CD4-positive, alpha-beta T cell (primary cell): ENCODE results near the gene GIT2. TPM values are rescaled to one million over a fixed set of nuclear protein-coding genes. Genes with fewer than 3 reads are reported as not detected.

Experiments
- ATAC-seq: fragments of 200-7000 bp; cut with Tn5 transposase; one replicate; pipeline ENCODE4 v1.10.0; 2022; ENCODE audit warnings: mild to moderate bottlenecking; ENCODE audit not compliant: poor library complexity
- CTCF ChIA-PET: fragments of 350-600 bp; sonication (Branson Sonifier 250); formaldehyde crosslinking; loops from one replicate; lab custom pipeline; 2021; ENCODE audit warnings: antibody characterized with exemption, inconsistent platforms; lab: Charles Lee
- POLR2A ChIA-PET: fragments of 350-600 bp; sonication (Branson Sonifier 250); formaldehyde crosslinking; loops from one replicate; lab custom pipeline; 2021; ENCODE audit warnings: antibody characterized with exemption, inconsistent platforms; lab: Charles Lee
- DNase-seq, 14 experiments: peaks; one replicate each; pipeline ENCODE4 v3.0.0-alpha.2; 2013 to 2020; ENCODE audit warnings: mixed read lengths in 2 of 14
- H3K27ac ChIP-seq, 2 donors: one replicate each; pipeline versions ENCODE4 v1.5.1 to v1.7.0; 2013; ENCODE audit warnings: low read length in 2 of 2, low read depth in 1 of 2, mild to moderate bottlenecking in 1 of 2
- H3K27me3 ChIP-seq, 2 experiments: 1 replicate in 1 of 2; 2 replicates in 1 of 2; pipeline versions ENCODE4 v1.6.1 to v1.7.0; 2013; ENCODE audit warnings: low read length in 2 of 2, control low read depth in 1 of 2, mild to moderate bottlenecking in 1 of 2, moderate library complexity in 1 of 2; ENCODE audit not compliant: insufficient read depth in 2 of 2, control insufficient read depth in 1 of 2
- H3K36me3 ChIP-seq: one replicate; pipeline ENCODE4 v1.6.1; 2013; ENCODE audit warnings: low read length, control low read depth; ENCODE audit not compliant: insufficient read depth
- H3K4me1 ChIP-seq: one replicate; pipeline ENCODE4 v1.6.1; 2013; ENCODE audit warnings: low read length, control low read depth; ENCODE audit not compliant: insufficient read depth
- H3K4me3 ChIP-seq: one replicate; pipeline ENCODE4 v1.5.1; 2013; ENCODE audit warnings: mild to moderate bottlenecking, low read length, moderate library complexity
- H3K9me3 ChIP-seq, 2 experiments: 1 replicate in 1 of 2; 2 replicates in 1 of 2; pipeline versions ENCODE4 v1.6.1 to v1.7.0; 2013; ENCODE audit warnings: low read length in 2 of 2, mild to moderate bottlenecking in 2 of 2, control low read depth in 1 of 2, moderate library complexity in 1 of 2; ENCODE audit not compliant: control insufficient read depth in 1 of 2, insufficient read depth in 1 of 2
- H3K27ac Mint-ChIP-seq: one replicate; pipeline ENCODE4 v1.8.0; 2020; ENCODE audit warnings: mixed read lengths
- H3K27me3 Mint-ChIP-seq: one replicate; pipeline ENCODE4 v1.8.0; 2021; ENCODE audit warnings: mixed read lengths
- H3K36me3 Mint-ChIP-seq: one replicate; pipeline ENCODE4 v1.8.0; 2021; ENCODE audit warnings: low read depth, mixed read lengths
- H3K4me1 Mint-ChIP-seq: one replicate; pipeline ENCODE4 v1.8.0; 2021; ENCODE audit warnings: low read depth, mixed read lengths
- H3K4me3 Mint-ChIP-seq: one replicate; pipeline ENCODE4 v1.8.0; 2020; ENCODE audit warnings: mild to moderate bottlenecking, mixed read lengths
- H3K9me3 Mint-ChIP-seq: one replicate; pipeline ENCODE4 v1.8.0; 2020; ENCODE audit warnings: mixed read lengths
- CTCF ChIP-seq: fragments of 200-600 bp; IDR thresholded peaks from one replicate; pipeline ENCODE4 v1.8.0; 2022; ENCODE audit warnings: antibody characterized with exemption, mild to moderate bottlenecking
- intact Hi-C, 2 experiments: fragments of 100-400 bp; cut with DNase I in 1 of 2; cut with micrococcal nuclease in 1 of 2; formaldehyde crosslinking; loops; one replicate each; pipeline versions ENCODE4 v1.15.1 to v1.9.0; 2023 to 2025; cut with DNase I, micrococcal nuclease
- total RNA-seq, 174 experiments: library from RNA in 2 of 174; stranded (reverse) in 2 of 174; gene quantifications; one replicate each; pipeline ENCODE4 v1.2.3 and lab custom pipeline; 2021 to 2026

The GIT2 gene
- total RNA-seq, 2 experiments from 2014 or later = 68.6 to 70.7 TPM

GRCh38 chr12:109968801-109969200 lies 27.4 kb downstream of the GIT2 start:
- ATAC-seq = no peak
- intact Hi-C loops = no loop called here
- Mint-ChIP-seq H3K4me1 (peaks cover 14% of the 10 kb centered on the region), H3K4me3 (no peak overlapping the region), H3K27ac (no peak overlapping the region), H3K27me3 (no peaks in the 10 kb centered on the region), H3K9me3 (no peaks in the 10 kb centered on the region), H3K36me3 (peaks cover 79% of the 10 kb centered on the region)
- H3K4me3 ChIP-seq = no peak overlapping the region
- peaks cover 19% of the 10 kb centered on the region for H3K4me1 ChIP-seq
- no peak for DNase-seq
- ChIA-PET POLR2A (no interaction called here), CTCF (no interaction called here)
- H3K27me3 ChIP-seq = no peaks in the 10 kb centered on the region
- no peak for TF ChIP-seq CTCF
- H3K27ac ChIP-seq = no peak overlapping the region
- H3K9me3 ChIP-seq = no peaks in the 10 kb centered on the region
- peaks cover 72% of the 10 kb centered on the region for H3K36me3 ChIP-seq

- H3K4me3 Mint-ChIP-seq = peak overlapping the region; percentile 39
- no peaks in the 10 kb centered on the region for H3K9me3 ChIP-seq
- intact Hi-C loops = no loop called here
- H3K9me3 Mint-ChIP-seq = no peaks in the 10 kb centered on the region
- no peaks in the 10 kb centered on the region for H3K27me3 ChIP-seq
- H3K36me3 ChIP-seq = peaks cover 75% of the 10 kb centered on the region
- H3K4me1 Mint-ChIP-seq = peaks cover 14% of the 10 kb centered on the region
- TF ChIP-seq CTCF = no peak
- DNase-seq (peak in 3 of 14 experiments; percentile 32 to 70 (median 36)), ATAC-seq (peak; percentile 72)
- H3K36me3 Mint-ChIP-seq = peaks cover 80% of the 10 kb centered on the region
- CTCF ChIA-PET = interaction anchor here (1.4 kb wide), 1 partner anchor 26 kb away, joined by 7 read pairs; no protein-coding TSS in a partner anchor
- no peaks in the 10 kb centered on the region for H3K27me3 Mint-ChIP-seq
- POLR2A ChIA-PET = interaction anchor here (0.7 to 1.2 kb wide), 3 partner anchors 21 to 28 kb away, joined by 3 to 4 read pairs (median 3); partner anchors contain the start of gene GIT2
- peak overlapping the region; percentile 31 for H3K4me3 ChIP-seq
- peak overlapping the region; percentile 78 for H3K27ac Mint-ChIP-seq
- peaks cover 16% of the 10 kb centered on the region for H3K4me1 ChIP-seq
- H3K27ac ChIP-seq = peak overlapping the region; percentile 19 to 64
Measured at GRCh38 chr12:109968032-109968420, 28.1 kb downstream of the GIT2 start.

- peak overlapping the region; percentile 39 for H3K4me3 Mint-ChIP-seq
- intact Hi-C loops = no loop called here
- Histone ChIP-seq H3K27me3 (no peaks in the 10 kb centered on the region), H3K27ac (peak overlapping the region; percentile 19 to 64), H3K4me3 (peak overlapping the region; percentile 31), H3K36me3 (peaks cover 77% of the 10 kb centered on the region), H3K4me1 (peaks cover 18% of the 10 kb centered on the region), H3K9me3 (no peaks in the 10 kb centered on the region)
- TF ChIP-seq CTCF = no peak
- H3K4me1 Mint-ChIP-seq = peaks cover 14% of the 10 kb centered on the region
- peak overlapping the region; percentile 78 for H3K27ac Mint-ChIP-seq
- ChIA-PET POLR2A (interaction anchor here (0.7 to 1.2 kb wide), 4 partner anchors 20 to 29 kb away, joined by 3 to 4 read pairs (median 4); partner anchors contain the start of gene GIT2), CTCF (interaction anchor here (0.5 to 1.4 kb wide), 3 partner anchors 27 to 122 kb away, joined by 3 to 7 read pairs (median 3); no protein-coding TSS in a partner anchor)
- DNase-seq (peak in 1 of 14 experiments; percentile 46), ATAC-seq (peak; percentile 32)
- H3K9me3 Mint-ChIP-seq = no peaks in the 10 kb centered on the region
- H3K27me3 Mint-ChIP-seq = no peaks in the 10 kb centered on the region
- peaks cover 85% of the 10 kb centered on the region for H3K36me3 Mint-ChIP-seq
Measured at GRCh38 chr12:109967383-109968031, 28.7 kb downstream of the GIT2 start.
